ENCODE measurements around the gene PRDM11. TPM values are rescaled to one million over a fixed set of nuclear protein-coding genes. Genes with fewer than 3 reads are reported as not detected.

Gene PRDM11
- total RNA-seq, 2 donors from 2014 or later, result 4.4 to 7.9 TPM

- no peaks in the 10 kb centered on the region for H3K27me3 ChIP-seq
- no peaks in the 10 kb centered on the region for H3K9me3 ChIP-seq
- DNase-seq, result no peak
- 82 to 93% methylated on average over 5 of the region's 5 CpGs for WGBS, 2 donors
- no peak for ATAC-seq
- TF ChIP-seq POLR2A (IDR thresholded peaks at IDR 0.05) (no peak), CTCF (IDR thresholded peaks at IDR 0.05) (no peak)
- H3K27ac ChIP-seq, result no peak overlapping the region
- intact Hi-C loops (cut with DNase I), result no loop called here
- H3K36me3 ChIP-seq (replicated peaks in 1 of 2; ENCODE audit: insufficient read depth in 1 of 2, low read depth in 2 of 2), result no peaks in the 10 kb centered on the region
- H3K4me3 ChIP-seq, result no peak overlapping the region
- no peaks in the 10 kb centered on the region for H3K4me1 ChIP-seq
Observed at GRCh38 chr11:45189230-45189629, 42.8 kb downstream of the PRDM11 start.

GRCh38 chr11:45193695-45194094 is 47.3 kb downstream of the PRDM11 start:
- no peak overlapping the region for H3K27ac ChIP-seq
- no peak overlapping the region for H3K4me3 ChIP-seq
- H3K9me3 ChIP-seq, result no peaks in the 10 kb centered on the region
- intact Hi-C loops (cut with DNase I), result no loop called here
- TF ChIP-seq CTCF (IDR thresholded peaks at IDR 0.05) (no peak), POLR2A (IDR thresholded peaks at IDR 0.05) (no peak)
- H3K36me3 ChIP-seq (replicated peaks in 1 of 2; ENCODE audit: insufficient read depth in 1 of 2, low read depth in 2 of 2), result peaks cover 0 to 1% of the 10 kb centered on the region in 2 donors
- no peak for ATAC-seq
- H3K4me1 ChIP-seq, result no peaks in the 10 kb centered on the region
- WGBS, 2 donors, result 78 to 89% methylated on average over 6 of the region's 6 CpGs
- H3K27me3 ChIP-seq, result no peaks in the 10 kb centered on the region
- DNase-seq, result no peak

- no peaks in the 10 kb centered on the region for H3K9me3 ChIP-seq
- DNase-seq (no peak), ATAC-seq (no peak)
- WGBS, 2 donors, result 75 to 79% methylated on average over 8 of the region's 8 CpGs
- intact Hi-C loops (cut with DNase I), result no loop called here
- H3K36me3 ChIP-seq (replicated peaks in 1 of 2; ENCODE audit: insufficient read depth in 1 of 2, low read depth in 2 of 2), result no peaks in the 10 kb centered on the region
- H3K27ac ChIP-seq, result no peak overlapping the region
- TF ChIP-seq CTCF (IDR thresholded peaks at IDR 0.05), result no peak
- no peak for TF ChIP-seq POLR2A (IDR thresholded peaks at IDR 0.05)
- no peaks in the 10 kb centered on the region for H3K27me3 ChIP-seq
- peaks cover 4% of the 10 kb centered on the region for H3K4me1 ChIP-seq
- no peak overlapping the region for H3K4me3 ChIP-seq
Observed at GRCh38 chr11:45204761-45205160, 58.3 kb downstream of the PRDM11 start.

- H3K27ac ChIP-seq, result no peak overlapping the region
- no peak for ATAC-seq
Observed at GRCh38 chr11:45205978-45206377, 59.5 kb downstream of the PRDM11 start.

More at GRCh38 chr11:45205978-45206377, 59.5 kb downstream of the PRDM11 start:
- TF ChIP-seq CTCF (IDR thresholded peaks at IDR 0.05) (no peak), POLR2A (IDR thresholded peaks at IDR 0.05) (no peak)
- H3K36me3 ChIP-seq (replicated peaks in 1 of 2; ENCODE audit: insufficient read depth in 1 of 2, low read depth in 2 of 2), result no peaks in the 10 kb centered on the region
- WGBS, 2 donors, result 60 to 82% methylated on average over 2 to 7 of the region's 7 CpGs
- H3K4me3 ChIP-seq, result no peak overlapping the region
- DNase-seq, result no peak
- H3K4me1 ChIP-seq, result peaks cover 4% of the 10 kb centered on the region
- intact Hi-C loops (cut with DNase I), result no loop called here
- H3K9me3 ChIP-seq, result no peaks in the 10 kb centered on the region
- no peaks in the 10 kb centered on the region for H3K27me3 ChIP-seq

Data from body of pancreas (tissue), 4 donors.